GM12878 (cell line): ENCODE results near the gene MGAT1.

Source experiments
- BHLHE40 ChIP-seq, 2 experiments: fragments of 450-650 bp in 1 of 2; IDR thresholded peaks; 2 replicates each; pipeline ENCODE4 v1.6.1; 2011 to 2017; ENCODE audit warnings: low read depth in 2 of 2, borderline replicate concordance in 1 of 2, improper control_type of control experiment in 1 of 2, low read length in 1 of 2, mild to moderate bottlenecking in 1 of 2
- EGR1 ChIP-seq, 2 experiments: IDR thresholded peaks; 1 replicate in 1 of 2; 2 replicates in 1 of 2; pipeline ENCODE4 v1.6.1; 2011 to 2012; ENCODE audit warnings: low read depth in 2 of 2, low read length in 2 of 2, borderline replicate concordance in 1 of 2, mild to moderate bottlenecking in 1 of 2, moderate library complexity in 1 of 2
- EZH2 ChIP-seq: IDR thresholded peaks from 2 replicates; pipeline ENCODE4 v1.6.1; 2012; ENCODE audit warnings: low read depth, mild to moderate bottlenecking, control low read depth, inconsistent platforms, low read length, borderline replicate concordance; ENCODE audit not compliant: control insufficient read depth
- NFIC ChIP-seq: IDR thresholded peaks from 2 replicates; pipeline ENCODE4 v1.6.1; 2012; ENCODE audit warnings: low read depth, mild to moderate bottlenecking, inconsistent platforms, low read length, moderate library complexity
- NFYB ChIP-seq: IDR thresholded peaks from 2 replicates; pipeline ENCODE4 v1.6.1; 2011; ENCODE audit warnings: low read depth, mild to moderate bottlenecking, low read length, improper control_type of control experiment, moderate library complexity; ENCODE audit not compliant: insufficient read depth
- POLR2A ChIP-seq: IDR thresholded peaks from 2 replicates; pipeline ENCODE4 v1.6.1; 2011; ENCODE audit warnings: low read depth, mild to moderate bottlenecking, low read length
- SUZ12 ChIP-seq: fragments of 200-600 bp; sonication (generic); IDR thresholded peaks from one replicate; pipeline ENCODE4 v1.6.1; 2018; ENCODE audit warnings: antibody characterized with exemption, mild to moderate bottlenecking; ENCODE audit not compliant: unreplicated experiment
- YY1 ChIP-seq: IDR thresholded peaks from 2 replicates; pipeline ENCODE4 v1.6.1; 2011; ENCODE audit warnings: low read depth, mild to moderate bottlenecking, low read length
- ZNF24 ChIP-seq: fragments of 450-650 bp; IDR thresholded peaks from 2 replicates; pipeline ENCODE4 v1.6.1; 2017; ENCODE audit warnings: antibody characterized with exemption, mild to moderate bottlenecking
- TF ChIP-seq, protein P1 (sequence below), 3 experiments: IDR thresholded peaks in 2 of 3; conservative IDR thresholded peaks in 1 of 3; 2 replicates each; pipeline ENCODE4 v1.5.1; 2011; ENCODE audit warnings: low read depth in 3 of 3, low read length in 3 of 3, mild to moderate bottlenecking in 3 of 3, control low read depth in 2 of 3, moderate library complexity in 2 of 3, inconsistent platforms in 1 of 3, mixed read lengths in 1 of 3; ENCODE audit not compliant: control insufficient read depth in 2 of 3, insufficient read depth in 1 of 3; ENCODE audit errors: extremely low read depth in 1 of 3
- TF ChIP-seq, protein P2 (sequence below): IDR thresholded peaks from 2 replicates; pipeline ENCODE4 v1.6.1; 2012; ENCODE audit warnings: low read depth, low read length, improper control_type of control experiment

DNA sequence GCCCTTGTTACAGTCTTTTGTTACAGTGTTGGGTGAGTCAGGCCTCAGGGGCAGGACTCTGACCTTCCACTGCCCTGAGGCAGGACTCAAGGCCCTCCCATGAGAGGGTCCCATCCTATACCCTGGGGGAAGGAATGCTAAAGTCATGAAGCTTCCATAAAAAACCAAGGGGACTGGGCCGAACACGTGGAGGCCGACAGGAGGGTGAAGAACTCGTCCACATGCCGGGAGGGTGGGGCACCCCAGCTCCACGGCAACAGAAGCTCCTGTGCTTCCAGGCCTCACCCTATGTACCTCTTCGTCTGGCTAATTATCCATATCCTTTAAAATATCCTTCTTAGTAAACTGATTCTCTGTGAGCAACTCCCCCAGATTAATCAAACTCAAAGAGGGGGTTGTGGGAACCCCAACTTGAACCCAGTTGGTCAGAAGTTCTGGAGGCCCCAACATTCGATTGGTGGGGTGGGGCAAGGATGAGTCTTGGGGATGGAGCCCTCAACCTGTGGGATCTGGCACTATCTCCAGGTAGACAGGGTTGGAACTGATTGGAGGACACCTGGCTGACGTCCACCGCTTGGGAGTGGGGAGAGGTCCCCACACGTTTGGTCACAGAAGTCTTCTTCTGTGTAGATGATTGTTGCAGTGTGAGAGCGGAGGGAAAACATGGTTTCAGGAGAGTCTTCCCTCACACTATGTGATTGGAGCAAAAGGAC lies 19.1 kb downstream of the MGAT1 start:
- no peak for TF ChIP-seq YY1
- TF ChIP-seq SUZ12: no peak
- TF ChIP-seq EGR1 (IDR thresholded peaks at IDR 0.05; ENCODE audit: borderline replicate concordance in 1 of 2, low read depth in 2 of 2, low read length in 2 of 2): no peak
- TF ChIP-seq EZH2: no peak
- TF ChIP-seq, protein P1, sequence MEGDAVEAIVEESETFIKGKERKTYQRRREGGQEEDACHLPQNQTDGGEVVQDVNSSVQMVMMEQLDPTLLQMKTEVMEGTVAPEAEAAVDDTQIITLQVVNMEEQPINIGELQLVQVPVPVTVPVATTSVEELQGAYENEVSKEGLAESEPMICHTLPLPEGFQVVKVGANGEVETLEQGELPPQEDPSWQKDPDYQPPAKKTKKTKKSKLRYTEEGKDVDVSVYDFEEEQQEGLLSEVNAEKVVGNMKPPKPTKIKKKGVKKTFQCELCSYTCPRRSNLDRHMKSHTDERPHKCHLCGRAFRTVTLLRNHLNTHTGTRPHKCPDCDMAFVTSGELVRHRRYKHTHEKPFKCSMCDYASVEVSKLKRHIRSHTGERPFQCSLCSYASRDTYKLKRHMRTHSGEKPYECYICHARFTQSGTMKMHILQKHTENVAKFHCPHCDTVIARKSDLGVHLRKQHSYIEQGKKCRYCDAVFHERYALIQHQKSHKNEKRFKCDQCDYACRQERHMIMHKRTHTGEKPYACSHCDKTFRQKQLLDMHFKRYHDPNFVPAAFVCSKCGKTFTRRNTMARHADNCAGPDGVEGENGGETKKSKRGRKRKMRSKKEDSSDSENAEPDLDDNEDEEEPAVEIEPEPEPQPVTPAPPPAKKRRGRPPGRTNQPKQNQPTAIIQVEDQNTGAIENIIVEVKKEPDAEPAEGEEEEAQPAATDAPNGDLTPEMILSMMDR (IDR thresholded peaks at IDR 0.05 in 2 of 3, conservative IDR thresholded peaks at IDR 0.05 in 1 of 3; ENCODE audit: control insufficient read depth in 2 of 3, extremely low read depth in 1 of 3, insufficient read depth in 1 of 3, low read depth in 3 of 3, low read length in 3 of 3): no peak
- TF ChIP-seq, protein P2, sequence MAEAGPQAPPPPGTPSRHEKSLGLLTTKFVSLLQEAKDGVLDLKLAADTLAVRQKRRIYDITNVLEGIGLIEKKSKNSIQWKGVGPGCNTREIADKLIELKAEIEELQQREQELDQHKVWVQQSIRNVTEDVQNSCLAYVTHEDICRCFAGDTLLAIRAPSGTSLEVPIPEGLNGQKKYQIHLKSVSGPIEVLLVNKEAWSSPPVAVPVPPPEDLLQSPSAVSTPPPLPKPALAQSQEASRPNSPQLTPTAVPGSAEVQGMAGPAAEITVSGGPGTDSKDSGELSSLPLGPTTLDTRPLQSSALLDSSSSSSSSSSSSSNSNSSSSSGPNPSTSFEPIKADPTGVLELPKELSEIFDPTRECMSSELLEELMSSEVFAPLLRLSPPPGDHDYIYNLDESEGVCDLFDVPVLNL: no peak
- no peak for TF ChIP-seq NFIC
- no peak for TF ChIP-seq ZNF24
- no peak for TF ChIP-seq POLR2A
- TF ChIP-seq NFYB: no peak
- TF ChIP-seq BHLHE40 (IDR thresholded peaks at IDR 0.05; ENCODE audit: borderline replicate concordance in 1 of 2, low read depth in 2 of 2, low read length in 1 of 2): no peak
